ENCODE measurements around the gene KDM4D. TPM values are rescaled to one million over a fixed set of nuclear protein-coding genes. Genes with fewer than 3 reads are reported as not detected.
A peak's percentile ranks its signal among the peaks of the same experiment; 100 is the strongest.
"Not testable (repeated sequence)": the region's sequence is repeated elsewhere in the genome, so short reads cannot be mapped to it uniquely, and the experiment has no call there.

The KDM4D gene
- total and polyA plus RNA-seq, 9 of the 15 experiments (the other 6 are each of a cell fraction or from before 2014, with no cell fraction given): 0.34 to 1.1 (median 0.50) TPM

- peak; percentile 81 for TF ChIP-seq ZNF146 (CRISPR knock-in tag; IDR thresholded peaks at IDR 0.05; ENCODE audit: unreplicated experiment)
- H3K9ac ChIP-seq (ENCODE audit: insufficient read depth in 1 of 2, low read depth in 2 of 2, low read length in 2 of 2); CTCF ChIA-PET (ENCODE audit: low intra/inter-chr PET ratio); in situ Hi-C loops (cut with MboI); DNase-seq (ENCODE audit: extremely low read depth in 1 of 4, low spot score in 3 of 4); H2AFZ ChIP-seq (ENCODE audit: low read depth, low read length); H4K20me1 ChIP-seq (replicated peaks; ENCODE audit: control insufficient read depth, insufficient read depth, low read length); ATAC-seq; H3K36me3 ChIP-seq (ENCODE audit: control insufficient read depth, insufficient read depth, low read length); BruUV-seq (replicated peaks); H3K27ac ChIP-seq (ENCODE audit: extremely low read depth, low read depth, low read length); H3K9me3 ChIP-seq (replicated peaks; ENCODE audit: control insufficient read depth, insufficient read depth, low read depth, low read length); H3K4me2 ChIP-seq (ENCODE audit: insufficient read depth, low read length); H3K27me3 ChIP-seq (ENCODE audit: control insufficient read depth in 2 of 2, insufficient read depth in 2 of 2, low read length in 2 of 2); H3K79me2 ChIP-seq (ENCODE audit: control insufficient read depth, insufficient read depth, low read length); H3K9me1 ChIP-seq (ENCODE audit: control insufficient read depth, insufficient read depth, low read length); intact Hi-C loops (cut with micrococcal nuclease); FAIRE-seq; H3K4me1 ChIP-seq (replicated peaks in 1 of 2; ENCODE audit: control insufficient read depth in 2 of 2, insufficient read depth in 2 of 2, low read length in 2 of 2); POLR2A ChIA-PET; H3K4me3 ChIP-seq: not testable (repeated sequence)
Measured at GRCh38 chr11:94932072-94932471, 41.4 kb upstream of the KDM4D start.

- H3K4me2 ChIP-seq (ENCODE audit: insufficient read depth, low read length): no peak overlapping the region
- intact Hi-C loops (cut with micrococcal nuclease) (no loop called here), in situ Hi-C loops (cut with MboI) (no loop called here)
- CTCF ChIA-PET (ENCODE audit: low intra/inter-chr PET ratio): no interaction called here
- H3K27me3 ChIP-seq (ENCODE audit: control insufficient read depth in 2 of 2, insufficient read depth in 2 of 2, low read length in 2 of 2): no peaks in the 10 kb centered on the region; a peak in 3 of 5 replicates
- no peak overlapping the region for H3K4me3 ChIP-seq
- FAIRE-seq (no peak), DNase-seq (ENCODE audit: extremely low read depth in 1 of 4, low spot score in 3 of 4) (no peak), ATAC-seq (no peak)
- 39% methylated on average over 5 of the region's 5 CpGs for WGBS (ENCODE audit: insufficient coverage, low coverage, missing lambda C conversion rate)
- no peak overlapping the region for H3K9ac ChIP-seq (ENCODE audit: insufficient read depth in 1 of 2, low read depth in 2 of 2, low read length in 2 of 2)
- no peaks in the 10 kb centered on the region for H4K20me1 ChIP-seq (replicated peaks; ENCODE audit: control insufficient read depth, insufficient read depth, low read length)
- no peaks in the 10 kb centered on the region for H3K9me3 ChIP-seq (replicated peaks; ENCODE audit: control insufficient read depth, insufficient read depth, low read depth, low read length)
- no peaks in the 10 kb centered on the region for H3K4me1 ChIP-seq (replicated peaks in 1 of 2; ENCODE audit: control insufficient read depth in 2 of 2, insufficient read depth in 2 of 2, low read length in 2 of 2)
- H3K79me2 ChIP-seq (ENCODE audit: control insufficient read depth, insufficient read depth, low read length): no peaks in the 10 kb centered on the region
- no TSS peak for BruUV-seq (replicated peaks)
- POLR2A ChIA-PET: no interaction called here
- no peak overlapping the region for H3K27ac ChIP-seq (ENCODE audit: extremely low read depth, low read depth, low read length)
- no peaks in the 10 kb centered on the region for H3K36me3 ChIP-seq (ENCODE audit: control insufficient read depth, insufficient read depth, low read length)
- no peaks in the 10 kb centered on the region for H3K9me1 ChIP-seq (ENCODE audit: control insufficient read depth, insufficient read depth, low read length)
- no peak overlapping the region for H2AFZ ChIP-seq (ENCODE audit: low read depth, low read length)
- TF ChIP-seq CBX5 (IDR thresholded peaks at IDR 0.05; ENCODE audit: borderline replicate concordance, low read depth) (no peak), ZNF696 (CRISPR knock-in tag; conservative IDR thresholded peaks at IDR 0.05) (no peak), CAMTA2 (CRISPR knock-in tag; conservative IDR thresholded peaks at IDR 0.05) (no peak), ZNF263 (CRISPR knock-in tag; IDR thresholded peaks at IDR 0.05; ENCODE audit: borderline replicate concordance) (no peak), CHD2 (IDR thresholded peaks at IDR 0.05; ENCODE audit: low read depth, low read length) (no peak), ZNF174 (CRISPR knock-in tag; IDR thresholded peaks at IDR 0.05) (no peak), ZNF165 (CRISPR knock-in tag; IDR thresholded peaks at IDR 0.05; ENCODE audit: borderline replicate concordance) (no peak), KAT7 (CRISPR knock-in tag; IDR thresholded peaks at IDR 0.05; ENCODE audit: borderline replicate concordance) (no peak), SMARCB1 (IDR thresholded peaks at IDR 0.05; ENCODE audit: insufficient read length, low read depth) (no peak), XRCC4 (IDR thresholded peaks at IDR 0.05; ENCODE audit: extremely low read depth, insufficient read depth, insufficient read length) (no peak), RB1 (IDR thresholded peaks at IDR 0.05; ENCODE audit: low read depth) (no peak), FUS (optimal IDR thresholded peaks at IDR 0.05; ENCODE audit: low read depth, low read length) (no peak)
- TF ChIP-seq, protein P1, sequence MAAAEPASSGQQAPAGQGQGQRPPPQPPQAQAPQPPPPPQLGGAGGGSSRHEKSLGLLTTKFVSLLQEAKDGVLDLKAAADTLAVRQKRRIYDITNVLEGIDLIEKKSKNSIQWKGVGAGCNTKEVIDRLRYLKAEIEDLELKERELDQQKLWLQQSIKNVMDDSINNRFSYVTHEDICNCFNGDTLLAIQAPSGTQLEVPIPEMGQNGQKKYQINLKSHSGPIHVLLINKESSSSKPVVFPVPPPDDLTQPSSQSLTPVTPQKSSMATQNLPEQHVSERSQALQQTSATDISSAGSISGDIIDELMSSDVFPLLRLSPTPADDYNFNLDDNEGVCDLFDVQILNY (CRISPR knock-in tag; IDR thresholded peaks at IDR 0.05): no peak
- TF ChIP-seq, protein P2, sequence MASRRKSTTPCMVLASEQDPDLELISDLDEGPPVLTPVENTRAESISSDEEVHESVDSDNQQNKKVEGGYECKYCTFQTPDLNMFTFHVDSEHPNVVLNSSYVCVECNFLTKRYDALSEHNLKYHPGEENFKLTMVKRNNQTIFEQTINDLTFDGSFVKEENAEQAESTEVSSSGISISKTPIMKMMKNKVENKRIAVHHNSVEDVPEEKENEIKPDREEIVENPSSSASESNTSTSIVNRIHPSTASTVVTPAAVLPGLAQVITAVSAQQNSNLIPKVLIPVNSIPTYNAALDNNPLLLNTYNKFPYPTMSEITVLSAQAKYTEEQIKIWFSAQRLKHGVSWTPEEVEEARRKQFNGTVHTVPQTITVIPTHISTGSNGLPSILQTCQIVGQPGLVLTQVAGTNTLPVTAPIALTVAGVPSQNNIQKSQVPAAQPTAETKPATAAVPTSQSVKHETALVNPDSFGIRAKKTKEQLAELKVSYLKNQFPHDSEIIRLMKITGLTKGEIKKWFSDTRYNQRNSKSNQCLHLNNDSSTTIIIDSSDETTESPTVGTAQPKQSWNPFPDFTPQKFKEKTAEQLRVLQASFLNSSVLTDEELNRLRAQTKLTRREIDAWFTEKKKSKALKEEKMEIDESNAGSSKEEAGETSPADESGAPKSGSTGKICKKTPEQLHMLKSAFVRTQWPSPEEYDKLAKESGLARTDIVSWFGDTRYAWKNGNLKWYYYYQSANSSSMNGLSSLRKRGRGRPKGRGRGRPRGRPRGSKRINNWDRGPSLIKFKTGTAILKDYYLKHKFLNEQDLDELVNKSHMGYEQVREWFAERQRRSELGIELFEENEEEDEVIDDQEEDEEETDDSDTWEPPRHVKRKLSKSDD (conservative IDR thresholded peaks at IDR 0.05; ENCODE audit: low read length): no peak
Measured at GRCh38 chr11:94932503-94932902, 41.0 kb upstream of the KDM4D start.

Measured in K562 (cell line).